ENCODE measurements around the gene RUNX1.

The RUNX1 gene

GRCh38 chr21:34882719-34883131, 166.4 kb downstream of the RUNX1 start:
- no peak for DNase-seq (ENCODE audit: low read depth, low spot score)

- DNase-seq (ENCODE audit: low read depth, low spot score), result no peak
Measured at GRCh38 chr21:34881839-34882371, 167.2 kb downstream of the RUNX1 start.

GRCh38 chr21:34881421-34881820, 167.7 kb downstream of the RUNX1 start:
- no peak for DNase-seq (ENCODE audit: low read depth, low spot score)

- DNase-seq (ENCODE audit: low read depth, low spot score), result no peak
Measured at GRCh38 chr21:34880401-34880800, 168.7 kb downstream of the RUNX1 start.

GRCh38 chr21:34878940-34879339, 170.2 kb downstream of the RUNX1 start:
- DNase-seq (ENCODE audit: low read depth, low spot score), result no peak

GRCh38 chr21:34878501-34878900, 170.6 kb downstream of the RUNX1 start:
- no peak for DNase-seq (ENCODE audit: low read depth, low spot score)

- no peak for DNase-seq (ENCODE audit: low read depth, low spot score)
Measured at GRCh38 chr21:34877485-34878128, 171.5 kb downstream of the RUNX1 start.

- no peak for DNase-seq (ENCODE audit: low read depth, low spot score)
Measured at GRCh38 chr21:34875830-34876229, 173.3 kb downstream of the RUNX1 start.

- no peak for DNase-seq (ENCODE audit: low read depth, low spot score)
Measured at GRCh38 chr21:34874684-34875513, 174.2 kb downstream of the RUNX1 start.

GRCh38 chr21:34871026-34871908, 177.8 kb downstream of the RUNX1 start:
- no peak for DNase-seq (ENCODE audit: low read depth, low spot score)

GRCh38 chr21:34870246-34870645, 178.9 kb downstream of the RUNX1 start:
- no peak for DNase-seq (ENCODE audit: low read depth, low spot score)

- DNase-seq (ENCODE audit: low read depth, low spot score), result no peak
Measured at GRCh38 chr21:34869545-34869944, 179.6 kb downstream of the RUNX1 start.

- no peak for DNase-seq (ENCODE audit: low read depth, low spot score)
Measured at GRCh38 chr21:34867785-34868184, 181.3 kb downstream of the RUNX1 start.

- DNase-seq (ENCODE audit: low read depth, low spot score), result no peak
Measured at GRCh38 chr21:34865400-34866241, 183.5 kb downstream of the RUNX1 start.

- no peak for DNase-seq (ENCODE audit: low read depth, low spot score)
Measured at GRCh38 chr21:34864370-34865149, 184.5 kb downstream of the RUNX1 start.

GRCh38 chr21:34862951-34863350, 186.2 kb downstream of the RUNX1 start:
- DNase-seq (ENCODE audit: low read depth, low spot score), result no peak

- DNase-seq (ENCODE audit: low read depth, low spot score), result no peak
Measured at GRCh38 chr21:34861258-34861657, 187.8 kb downstream of the RUNX1 start.

GRCh38 chr21:34859976-34860653, 189.0 kb downstream of the RUNX1 start:
- no peak for DNase-seq (ENCODE audit: low read depth, low spot score)

- DNase-seq (ENCODE audit: low read depth, low spot score), result no peak
Measured at GRCh38 chr21:34858559-34858958, 190.5 kb downstream of the RUNX1 start.

GRCh38 chr21:34857874-34858273, 191.2 kb downstream of the RUNX1 start:
- no peak for DNase-seq (ENCODE audit: low read depth, low spot score)

All from activated naive CD8-positive, alpha-beta T cell treated with anti-CD3 and anti-CD28 coated beads, Interleukin-2, amount 50 U/mL, for 16 hours (primary cell).